WTC11 (cell line): Measurements from ENCODE around the gene MARCHF10. TPM values are rescaled to one million over a fixed set of nuclear protein-coding genes. Genes with fewer than 3 reads are reported as not detected.

Source experiments
- ATAC-seq: fragments of 200-7000 bp; cut with Tn5 transposase; 2 replicates; pipeline ENCODE4 v1.10.0; 2021; ENCODE audit warnings: mild to moderate bottlenecking, moderate library complexity
- CTCF ChIA-PET: fragments of 300-600 bp; sonication (Branson Sonifier 250); formaldehyde crosslinking; loops from one replicate; lab custom pipeline; 2021; ENCODE audit warnings: antibody characterized with exemption; lab: Charles Lee
- POLR2A ChIA-PET: fragments of 350-600 bp; sonication (Branson Sonifier 250); formaldehyde crosslinking; loops from one replicate; lab custom pipeline; 2021; ENCODE audit warnings: antibody characterized with exemption; lab: Charles Lee
- DNase-seq: peaks from one replicate; pipeline ENCODE4 v3.0.0; 2021; ENCODE audit warnings: low spot score
- H3K27ac Mint-ChIP-seq: 2 replicates; pipeline ENCODE4 v1.8.0; 2021; ENCODE audit warnings: mixed read lengths
- H3K27me3 Mint-ChIP-seq: 2 replicates; pipeline ENCODE4 v1.8.0; 2021; ENCODE audit warnings: low read depth, mild to moderate bottlenecking, moderate library complexity, mixed read lengths
- H3K36me3 Mint-ChIP-seq: 2 replicates; pipeline ENCODE4 v1.8.0; 2021; ENCODE audit warnings: mixed read lengths
- H3K4me1 Mint-ChIP-seq: 2 replicates; pipeline ENCODE4 v1.8.0; 2022; ENCODE audit warnings: mixed read lengths
- H3K4me3 Mint-ChIP-seq: 2 replicates; pipeline ENCODE4 v1.8.0; 2021; ENCODE audit warnings: mild to moderate bottlenecking, moderate library complexity, mixed read lengths
- H3K9me3 Mint-ChIP-seq: 2 replicates; pipeline ENCODE4 v1.8.0; 2021; ENCODE audit warnings: mixed read lengths
- CBFB ChIP-seq: sonication (generic); formaldehyde crosslinking; IDR thresholded peaks from 2 replicates; pipeline ENCODE4 v1.8.1; 2022; ENCODE audit warnings: mild to moderate bottlenecking, low read depth, missing genetic modification reagents
- CREB1 ChIP-seq: sonication (generic); formaldehyde crosslinking; IDR thresholded peaks from 2 replicates; pipeline ENCODE4 v1.8.0; 2023; ENCODE audit warnings: mild to moderate bottlenecking, missing genetic modification reagents
- ELF4 ChIP-seq: sonication (generic); formaldehyde crosslinking; IDR thresholded peaks from 2 replicates; pipeline ENCODE4 v1.8.1; 2022; ENCODE audit warnings: low read depth, mild to moderate bottlenecking, moderate library complexity, missing genetic modification reagents
- EMX1 ChIP-seq: fragments of 250-450 bp; sonication (Bioruptor Pico); IDR thresholded peaks from 2 replicates; pipeline ENCODE4 v1.8.0; 2021; ENCODE audit warnings: mild to moderate bottlenecking
- FOXJ3 ChIP-seq: sonication (generic); formaldehyde crosslinking; IDR thresholded peaks from 2 replicates; pipeline ENCODE4 v1.9.0; 2021; ENCODE audit warnings: missing genetic modification reagents, mild to moderate bottlenecking, borderline replicate concordance
- GTF2I ChIP-seq: fragments of 250-450 bp; sonication (Bioruptor Pico); conservative IDR thresholded peaks from 2 replicates; pipeline ENCODE4 v1.4.0; 2021; ENCODE audit warnings: mild to moderate bottlenecking
- IRF2 ChIP-seq: sonication (generic); formaldehyde crosslinking; IDR thresholded peaks from 2 replicates; pipeline ENCODE4 v1.8.0; 2022; ENCODE audit warnings: low read depth, missing genetic modification reagents, borderline replicate concordance
- JAZF1 ChIP-seq: fragments of 250-450 bp; sonication (Bioruptor Pico); IDR thresholded peaks from 2 replicates; pipeline ENCODE4 v1.9.0; 2021; ENCODE audit warnings: moderate library complexity, mild to moderate bottlenecking, inconsistent platforms
- ZNF317 ChIP-seq: sonication (generic); formaldehyde crosslinking; IDR thresholded peaks from 2 replicates; pipeline ENCODE4 v1.8.1; 2023; ENCODE audit warnings: low read depth, mild to moderate bottlenecking, moderate library complexity, missing genetic modification reagents, borderline replicate concordance
- ZNF396 ChIP-seq: fragments of 250-450 bp; sonication (Bioruptor Pico); IDR thresholded peaks from 2 replicates; pipeline ENCODE4 v1.8.0; 2021; ENCODE audit warnings: mild to moderate bottlenecking, moderate library complexity, borderline replicate concordance
- total RNA-seq: library from RNA; stranded (reverse); gene quantifications from 3 replicates; pipeline ENCODE4 v1.2.3, GENCODE V29; 2021
- TF ChIP-seq, protein P1 (sequence below): sonication (generic); formaldehyde crosslinking; IDR thresholded peaks from 2 replicates; pipeline ENCODE4 v1.8.1; 2023; ENCODE audit warnings: mild to moderate bottlenecking, moderate library complexity, missing genetic modification reagents
- TF ChIP-seq, protein P2 (sequence below): sonication (generic); formaldehyde crosslinking; IDR thresholded peaks from 2 replicates; pipeline ENCODE4 v1.8.1; 2022; ENCODE audit warnings: missing genetic modification reagents, borderline replicate concordance
- TF ChIP-seq, protein P3 (sequence below): sonication (generic); formaldehyde crosslinking; IDR thresholded peaks from 2 replicates; pipeline ENCODE4 v1.8.1; 2022; ENCODE audit warnings: low read depth, mild to moderate bottlenecking, moderate library complexity, missing genetic modification reagents, borderline replicate concordance
- TF ChIP-seq, protein P4 (sequence below): fragments of 250-450 bp; sonication (Bioruptor Pico); IDR thresholded peaks from 2 replicates; pipeline ENCODE4 v2.1.2; 2022; ENCODE audit warnings: mild to moderate bottlenecking, moderate library complexity
- TF ChIP-seq, protein P5 (sequence below): sonication (generic); formaldehyde crosslinking; IDR thresholded peaks from 2 replicates; pipeline ENCODE4 v1.8.1; 2023; ENCODE audit warnings: mild to moderate bottlenecking, missing genetic modification reagents, moderate library complexity
- TF ChIP-seq, protein P6 (sequence below): sonication (generic); formaldehyde crosslinking; IDR thresholded peaks from 2 replicates; pipeline ENCODE4 v1.8.0; 2022; ENCODE audit warnings: mild to moderate bottlenecking, missing genetic modification reagents
- TF ChIP-seq, protein P7 (sequence below): fragments of 250-450 bp; sonication (Bioruptor Pico); IDR thresholded peaks from 2 replicates; pipeline ENCODE4 v1.9.0; 2021; ENCODE audit warnings: moderate library complexity, mild to moderate bottlenecking, inconsistent platforms, borderline replicate concordance
- TF ChIP-seq, protein P8 (sequence below): sonication (generic); formaldehyde crosslinking; IDR thresholded peaks from 2 replicates; pipeline ENCODE4 v1.8.1; 2022; ENCODE audit warnings: mild to moderate bottlenecking, missing genetic modification reagents, moderate library complexity, borderline replicate concordance
- TF ChIP-seq, protein P9 (sequence below): sonication (generic); formaldehyde crosslinking; IDR thresholded peaks from 2 replicates; pipeline ENCODE4 v1.8.0; 2022; ENCODE audit warnings: mild to moderate bottlenecking, missing genetic modification reagents

Gene MARCHF10
- total RNA-seq, 1 experiment from 2014 or later = 1.0 TPM

DNA sequence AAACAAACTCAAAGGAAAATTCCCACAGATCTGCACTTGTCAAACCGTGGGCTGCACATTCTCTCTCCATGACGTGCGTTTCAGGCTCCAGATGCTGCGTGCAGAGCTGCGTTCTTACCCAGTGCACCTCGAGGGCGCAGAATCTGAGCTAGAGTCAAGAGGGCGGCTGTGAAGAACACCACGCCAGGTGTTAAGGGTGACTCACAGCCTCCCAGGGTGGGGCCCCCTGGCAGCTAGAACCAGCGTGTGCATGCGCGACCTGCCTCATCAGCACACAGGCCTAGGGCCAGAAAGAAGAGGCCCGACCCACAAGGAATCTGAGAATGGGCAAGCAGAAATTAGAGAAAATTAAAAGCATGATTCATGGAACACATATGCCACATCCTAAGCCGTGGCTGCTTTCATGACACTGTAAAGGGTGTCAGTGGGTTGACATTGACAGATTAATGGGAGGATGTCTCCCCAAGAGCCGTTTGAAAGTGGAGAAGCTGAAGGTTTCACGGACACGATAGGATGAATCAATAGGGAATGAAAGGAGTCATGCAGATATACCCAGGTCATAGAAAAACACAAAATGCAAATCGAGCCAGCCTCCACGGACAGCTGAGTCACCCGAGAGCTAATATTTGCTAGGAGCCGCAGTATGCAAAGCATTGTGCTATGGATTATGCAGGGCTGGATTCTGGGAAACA, 29.0 kb downstream of the MARCHF10 start:
- DNase-seq = no peak
- Mint-ChIP-seq H3K4me1 (peaks cover 11% of the 10 kb centered on the region), H3K27ac (no peak overlapping the region; the same call in 1 of the 2 replicates), H3K36me3 (peaks cover 4% of the 10 kb centered on the region), H3K4me3 (no peak overlapping the region), H3K9me3 (peaks cover 12% of the 10 kb centered on the region), H3K27me3 (no peaks in the 10 kb centered on the region; the same call in 1 of the 2 replicates)
- no peak for TF ChIP-seq EMX1 (CRISPR knock-in tag)
- TF ChIP-seq, protein P1, sequence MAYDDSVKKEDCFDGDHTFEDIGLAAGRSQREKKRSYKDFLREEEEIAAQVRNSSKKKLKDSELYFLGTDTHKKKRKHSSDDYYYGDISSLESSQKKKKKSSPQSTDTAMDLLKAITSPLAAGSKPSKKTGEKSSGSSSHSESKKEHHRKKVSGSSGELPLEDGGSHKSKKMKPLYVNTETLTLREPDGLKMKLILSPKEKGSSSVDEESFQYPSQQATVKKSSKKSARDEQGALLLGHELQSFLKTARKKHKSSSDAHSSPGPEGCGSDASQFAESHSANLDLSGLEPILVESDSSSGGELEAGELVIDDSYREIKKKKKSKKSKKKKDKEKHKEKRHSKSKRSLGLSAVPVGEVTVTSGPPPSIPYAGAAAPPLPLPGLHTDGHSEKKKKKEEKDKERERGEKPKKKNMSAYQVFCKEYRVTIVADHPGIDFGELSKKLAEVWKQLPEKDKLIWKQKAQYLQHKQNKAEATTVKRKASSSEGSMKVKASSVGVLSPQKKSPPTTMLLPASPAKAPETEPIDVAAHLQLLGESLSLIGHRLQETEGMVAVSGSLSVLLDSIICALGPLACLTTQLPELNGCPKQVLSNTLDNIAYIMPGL (CRISPR knock-in tag) = no peak
- no peak for TF ChIP-seq IRF2
- no peak for TF ChIP-seq CBFB (CRISPR knock-in tag)
- TF ChIP-seq, protein P2, sequence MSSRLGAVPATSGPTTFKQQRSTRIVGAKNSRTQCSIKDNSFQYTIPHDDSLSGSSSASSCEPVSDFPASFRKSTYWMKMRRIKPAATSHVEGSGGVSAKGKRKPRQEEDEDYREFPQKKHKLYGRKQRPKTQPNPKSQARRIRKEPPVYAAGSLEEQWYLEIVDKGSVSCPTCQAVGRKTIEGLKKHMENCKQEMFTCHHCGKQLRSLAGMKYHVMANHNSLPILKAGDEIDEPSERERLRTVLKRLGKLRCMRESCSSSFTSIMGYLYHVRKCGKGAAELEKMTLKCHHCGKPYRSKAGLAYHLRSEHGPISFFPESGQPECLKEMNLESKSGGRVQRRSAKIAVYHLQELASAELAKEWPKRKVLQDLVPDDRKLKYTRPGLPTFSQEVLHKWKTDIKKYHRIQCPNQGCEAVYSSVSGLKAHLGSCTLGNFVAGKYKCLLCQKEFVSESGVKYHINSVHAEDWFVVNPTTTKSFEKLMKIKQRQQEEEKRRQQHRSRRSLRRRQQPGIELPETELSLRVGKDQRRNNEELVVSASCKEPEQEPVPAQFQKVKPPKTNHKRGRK = no peak
- TF ChIP-seq, protein P3, sequence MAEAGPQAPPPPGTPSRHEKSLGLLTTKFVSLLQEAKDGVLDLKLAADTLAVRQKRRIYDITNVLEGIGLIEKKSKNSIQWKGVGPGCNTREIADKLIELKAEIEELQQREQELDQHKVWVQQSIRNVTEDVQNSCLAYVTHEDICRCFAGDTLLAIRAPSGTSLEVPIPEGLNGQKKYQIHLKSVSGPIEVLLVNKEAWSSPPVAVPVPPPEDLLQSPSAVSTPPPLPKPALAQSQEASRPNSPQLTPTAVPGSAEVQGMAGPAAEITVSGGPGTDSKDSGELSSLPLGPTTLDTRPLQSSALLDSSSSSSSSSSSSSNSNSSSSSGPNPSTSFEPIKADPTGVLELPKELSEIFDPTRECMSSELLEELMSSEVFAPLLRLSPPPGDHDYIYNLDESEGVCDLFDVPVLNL (CRISPR knock-in tag) = no peak
- TF ChIP-seq ZNF396 (CRISPR knock-in tag) = no peak
- no peak for ATAC-seq
- CTCF ChIA-PET = interaction anchor here (1.1 kb wide), 1 partner anchor 17 kb away, joined by 4 read pairs; no protein-coding TSS in a partner anchor
- POLR2A ChIA-PET = no interaction called here

DNA sequence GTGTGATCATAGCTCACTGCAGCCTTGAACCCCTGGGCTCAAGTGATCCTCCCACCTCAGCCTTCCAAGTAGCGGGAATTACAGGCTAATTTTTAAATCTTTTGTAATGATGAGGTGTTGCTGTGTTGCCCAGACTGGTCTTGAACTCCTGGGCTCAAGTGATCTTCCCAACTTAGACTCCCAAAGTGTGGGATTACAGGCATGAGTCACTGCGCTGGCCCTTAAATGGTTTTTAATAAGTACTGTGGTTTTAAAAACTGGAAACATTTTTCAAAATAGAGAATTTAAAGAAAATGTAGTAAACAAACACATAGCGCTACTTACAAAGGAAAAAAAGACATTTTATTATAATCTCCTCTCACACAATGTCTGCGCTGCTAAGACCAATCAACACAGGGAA, 32.2 kb downstream of the MARCHF10 start:
- Mint-ChIP-seq H3K27me3 (peaks cover 3% of the 10 kb centered on the region; the same call in 1 of the 2 replicates), H3K27ac (no peak overlapping the region; the same call in 1 of the 2 replicates), H3K4me1 (peaks cover 11% of the 10 kb centered on the region), H3K4me3 (no peak overlapping the region), H3K36me3 (peaks cover 11% of the 10 kb centered on the region), H3K9me3 (peaks cover 21% of the 10 kb centered on the region)
- ChIA-PET CTCF (no interaction called here), POLR2A (no interaction called here)
- DNase-seq (no peak), ATAC-seq (no peak)
- TF ChIP-seq, protein P4, sequence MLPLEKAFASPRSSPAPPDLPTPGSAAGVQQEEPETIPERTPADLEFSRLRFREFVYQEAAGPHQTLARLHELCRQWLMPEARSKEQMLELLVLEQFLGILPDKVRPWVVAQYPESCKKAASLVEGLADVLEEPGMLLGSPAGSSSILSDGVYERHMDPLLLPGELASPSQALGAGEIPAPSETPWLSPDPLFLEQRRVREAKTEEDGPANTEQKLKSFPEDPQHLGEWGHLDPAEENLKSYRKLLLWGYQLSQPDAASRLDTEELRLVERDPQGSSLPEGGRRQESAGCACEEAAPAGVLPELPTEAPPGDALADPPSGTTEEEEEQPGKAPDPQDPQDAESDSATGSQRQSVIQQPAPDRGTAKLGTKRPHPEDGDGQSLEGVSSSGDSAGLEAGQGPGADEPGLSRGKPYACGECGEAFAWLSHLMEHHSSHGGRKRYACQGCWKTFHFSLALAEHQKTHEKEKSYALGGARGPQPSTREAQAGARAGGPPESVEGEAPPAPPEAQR (CRISPR knock-in tag) = no peak
- no peak for TF ChIP-seq JAZF1 (CRISPR knock-in tag)
- TF ChIP-seq CREB1 (CRISPR knock-in tag) = no peak
- no peak for TF ChIP-seq ZNF317 (CRISPR knock-in tag)
- TF ChIP-seq, protein P5, sequence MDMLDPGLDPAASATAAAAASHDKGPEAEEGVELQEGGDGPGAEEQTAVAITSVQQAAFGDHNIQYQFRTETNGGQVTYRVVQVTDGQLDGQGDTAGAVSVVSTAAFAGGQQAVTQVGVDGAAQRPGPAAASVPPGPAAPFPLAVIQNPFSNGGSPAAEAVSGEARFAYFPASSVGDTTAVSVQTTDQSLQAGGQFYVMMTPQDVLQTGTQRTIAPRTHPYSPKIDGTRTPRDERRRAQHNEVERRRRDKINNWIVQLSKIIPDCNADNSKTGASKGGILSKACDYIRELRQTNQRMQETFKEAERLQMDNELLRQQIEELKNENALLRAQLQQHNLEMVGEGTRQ = no peak
- TF ChIP-seq GTF2I = no peak
- TF ChIP-seq FOXJ3 = no peak
- TF ChIP-seq, protein P6, sequence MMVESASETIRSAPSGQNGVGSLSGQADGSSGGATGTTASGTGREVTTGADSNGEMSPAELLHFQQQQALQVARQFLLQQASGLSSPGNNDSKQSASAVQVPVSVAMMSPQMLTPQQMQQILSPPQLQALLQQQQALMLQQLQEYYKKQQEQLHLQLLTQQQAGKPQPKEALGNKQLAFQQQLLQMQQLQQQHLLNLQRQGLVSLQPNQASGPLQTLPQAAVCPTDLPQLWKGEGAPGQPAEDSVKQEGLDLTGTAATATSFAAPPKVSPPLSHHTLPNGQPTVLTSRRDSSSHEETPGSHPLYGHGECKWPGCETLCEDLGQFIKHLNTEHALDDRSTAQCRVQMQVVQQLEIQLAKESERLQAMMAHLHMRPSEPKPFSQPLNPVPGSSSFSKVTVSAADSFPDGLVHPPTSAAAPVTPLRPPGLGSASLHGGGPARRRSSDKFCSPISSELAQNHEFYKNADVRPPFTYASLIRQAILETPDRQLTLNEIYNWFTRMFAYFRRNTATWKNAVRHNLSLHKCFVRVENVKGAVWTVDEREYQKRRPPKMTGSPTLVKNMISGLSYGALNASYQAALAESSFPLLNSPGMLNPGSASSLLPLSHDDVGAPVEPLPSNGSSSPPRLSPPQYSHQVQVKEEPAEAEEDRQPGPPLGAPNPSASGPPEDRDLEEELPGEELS (CRISPR knock-in tag) = no peak
- TF ChIP-seq, protein P7, sequence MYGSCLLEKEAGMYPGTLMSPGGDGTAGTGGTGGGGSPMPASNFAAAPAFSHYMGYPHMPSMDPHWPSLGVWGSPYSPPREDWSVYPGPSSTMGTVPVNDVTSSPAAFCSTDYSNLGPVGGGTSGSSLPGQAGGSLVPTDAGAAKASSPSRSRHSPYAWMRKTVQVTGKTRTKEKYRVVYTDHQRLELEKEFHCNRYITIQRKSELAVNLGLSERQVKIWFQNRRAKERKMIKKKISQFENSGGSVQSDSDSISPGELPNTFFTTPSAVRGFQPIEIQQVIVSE (CRISPR knock-in tag) = no peak
- TF ChIP-seq, protein P8, sequence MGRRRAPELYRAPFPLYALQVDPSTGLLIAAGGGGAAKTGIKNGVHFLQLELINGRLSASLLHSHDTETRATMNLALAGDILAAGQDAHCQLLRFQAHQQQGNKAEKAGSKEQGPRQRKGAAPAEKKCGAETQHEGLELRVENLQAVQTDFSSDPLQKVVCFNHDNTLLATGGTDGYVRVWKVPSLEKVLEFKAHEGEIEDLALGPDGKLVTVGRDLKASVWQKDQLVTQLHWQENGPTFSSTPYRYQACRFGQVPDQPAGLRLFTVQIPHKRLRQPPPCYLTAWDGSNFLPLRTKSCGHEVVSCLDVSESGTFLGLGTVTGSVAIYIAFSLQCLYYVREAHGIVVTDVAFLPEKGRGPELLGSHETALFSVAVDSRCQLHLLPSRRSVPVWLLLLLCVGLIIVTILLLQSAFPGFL (CRISPR knock-in tag) = no peak
- no peak for TF ChIP-seq ELF4 (CRISPR knock-in tag)
- TF ChIP-seq, protein P9, sequence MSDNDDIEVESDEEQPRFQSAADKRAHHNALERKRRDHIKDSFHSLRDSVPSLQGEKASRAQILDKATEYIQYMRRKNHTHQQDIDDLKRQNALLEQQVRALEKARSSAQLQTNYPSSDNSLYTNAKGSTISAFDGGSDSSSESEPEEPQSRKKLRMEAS (CRISPR knock-in tag) = no peak
- no peak for TF ChIP-seq ZNF396 (CRISPR knock-in tag)
